Stimulated activated CD4-positive, alpha-beta T cell treated with anti-CD3 and anti-CD28 coated beads, Interleukin-12 subunit alpha, Interleukin-12 subunit beta, amount 100 ng/mL, for 4 hours (primary cell): ENCODE results near the gene PDSS2.
"Not testable (repeated sequence)": the region's sequence is repeated elsewhere in the genome, so short reads cannot be mapped to it uniquely, and the experiment has no call there.

ENCODE experiments used
- DNase-seq: peaks from one replicate; pipeline ENCODE4 v3.0.0-alpha.2; 2020

Gene PDSS2

DNA sequence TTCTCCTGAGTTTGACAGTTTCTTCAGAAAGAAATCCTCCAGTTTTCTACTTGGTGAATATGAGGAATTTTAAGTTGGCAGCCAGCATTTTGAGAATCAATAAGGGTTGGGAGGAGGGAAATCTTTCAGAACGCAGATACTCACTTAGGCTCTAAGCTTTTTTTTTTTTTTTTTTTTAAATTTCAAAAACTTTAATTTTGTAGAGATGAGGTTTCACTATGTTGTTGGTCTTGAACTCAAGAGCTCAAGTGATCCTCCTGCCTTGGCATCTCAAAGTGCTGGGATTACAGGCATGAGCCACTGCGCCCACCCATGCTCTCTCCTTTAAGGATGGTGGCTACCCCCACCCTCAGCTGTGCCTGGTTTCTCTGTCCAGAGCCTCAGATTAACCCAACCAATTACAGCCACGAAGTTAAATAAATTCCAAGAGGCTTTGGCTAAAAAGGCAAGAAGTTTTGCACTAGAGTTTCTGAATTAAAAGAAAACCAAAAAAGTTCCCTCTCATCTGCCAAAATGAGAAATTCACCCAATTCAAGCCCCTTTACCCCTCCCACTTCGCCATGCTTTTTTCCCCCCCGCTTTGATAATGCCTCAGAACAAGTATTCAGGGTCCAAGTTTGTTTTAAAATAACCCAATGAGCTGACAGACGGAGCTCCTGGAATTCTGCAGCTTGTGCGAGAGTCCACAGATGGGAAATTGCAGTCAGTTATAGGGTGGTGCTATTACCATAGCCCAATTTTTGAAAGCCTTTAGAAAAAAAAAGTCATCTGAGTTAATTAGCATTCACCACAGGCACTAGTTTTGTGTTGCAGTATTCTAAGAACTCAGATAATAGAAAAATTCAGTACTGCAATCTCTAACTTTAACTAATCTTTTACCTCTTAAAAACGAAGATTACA lies 249.7 kb downstream of the PDSS2 start:
- DNase-seq = no peak

DNA sequence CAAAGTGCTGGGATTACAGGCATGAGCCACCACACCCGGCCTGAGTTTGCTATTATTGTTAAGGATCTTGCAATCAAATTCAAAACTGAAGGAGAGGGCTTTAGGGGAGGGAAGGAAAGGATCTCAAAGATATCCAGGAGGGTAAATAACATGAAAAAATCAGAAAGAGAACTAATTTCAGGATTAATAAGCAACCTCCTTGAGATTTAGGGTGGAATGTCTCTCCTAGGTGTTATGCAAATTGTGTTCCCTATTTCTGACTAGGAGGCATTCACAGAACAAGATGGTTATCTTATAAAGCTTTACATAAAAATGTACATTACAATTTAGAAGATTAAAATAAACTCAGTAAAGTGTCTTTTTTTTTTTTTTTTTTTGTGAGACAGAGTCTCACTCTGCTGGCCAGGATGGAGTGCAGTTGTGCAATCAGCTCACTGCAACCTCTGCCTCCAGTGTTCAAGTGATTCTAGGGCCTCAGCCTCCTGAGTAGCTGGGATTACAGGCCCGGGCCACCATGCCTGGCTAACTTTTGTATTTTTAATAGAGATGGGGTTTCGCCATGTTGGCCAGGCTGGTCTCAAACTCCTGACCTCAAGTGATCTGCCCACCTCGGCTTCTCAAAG lies 252.0 kb downstream of the PDSS2 start:
- DNase-seq = no peak

DNA sequence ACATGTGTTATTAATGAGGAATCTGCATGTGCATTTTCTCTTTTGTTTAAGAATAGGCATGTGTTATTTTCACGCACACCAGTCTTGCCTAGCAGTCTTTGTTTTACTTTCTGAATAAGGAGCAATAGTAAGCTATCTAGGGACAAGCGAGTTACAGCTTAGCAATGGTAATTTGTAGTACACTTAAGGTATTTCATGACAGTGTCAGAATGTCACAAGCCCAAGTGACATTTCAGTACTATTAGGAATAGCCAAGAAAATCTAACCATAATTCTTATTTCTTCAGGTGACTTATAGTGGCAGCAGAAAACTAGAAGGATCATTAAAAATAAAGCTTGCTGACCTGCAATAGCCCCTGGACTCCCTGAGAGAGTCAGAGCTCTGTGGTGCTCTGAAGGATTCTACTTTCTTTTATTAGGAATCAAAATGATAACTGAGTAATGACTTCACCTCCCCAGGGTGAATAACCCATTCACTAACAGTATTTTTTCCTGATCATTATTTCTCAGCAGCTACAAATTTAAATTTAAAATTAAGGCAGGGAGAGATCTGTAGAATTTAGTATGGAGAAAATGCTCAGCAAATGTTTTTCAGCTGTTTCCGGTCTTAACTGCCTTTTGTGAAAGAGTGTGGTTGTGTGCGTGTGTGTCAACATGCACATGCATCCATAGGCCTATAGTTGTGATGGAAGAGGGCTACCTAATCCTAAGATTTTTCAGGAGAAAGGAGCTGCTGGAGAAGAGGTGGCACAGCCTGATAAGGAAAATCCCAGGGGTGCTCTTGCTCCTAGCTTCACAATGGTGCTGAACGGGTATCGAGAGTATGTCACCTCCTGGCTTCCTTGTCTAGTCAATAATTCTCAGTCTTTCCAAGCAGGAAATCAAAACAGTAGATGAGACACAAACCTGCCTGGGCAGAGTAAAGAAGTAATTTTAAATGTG lies 254.0 kb downstream of the PDSS2 start:
- DNase-seq = no peak

DNA sequence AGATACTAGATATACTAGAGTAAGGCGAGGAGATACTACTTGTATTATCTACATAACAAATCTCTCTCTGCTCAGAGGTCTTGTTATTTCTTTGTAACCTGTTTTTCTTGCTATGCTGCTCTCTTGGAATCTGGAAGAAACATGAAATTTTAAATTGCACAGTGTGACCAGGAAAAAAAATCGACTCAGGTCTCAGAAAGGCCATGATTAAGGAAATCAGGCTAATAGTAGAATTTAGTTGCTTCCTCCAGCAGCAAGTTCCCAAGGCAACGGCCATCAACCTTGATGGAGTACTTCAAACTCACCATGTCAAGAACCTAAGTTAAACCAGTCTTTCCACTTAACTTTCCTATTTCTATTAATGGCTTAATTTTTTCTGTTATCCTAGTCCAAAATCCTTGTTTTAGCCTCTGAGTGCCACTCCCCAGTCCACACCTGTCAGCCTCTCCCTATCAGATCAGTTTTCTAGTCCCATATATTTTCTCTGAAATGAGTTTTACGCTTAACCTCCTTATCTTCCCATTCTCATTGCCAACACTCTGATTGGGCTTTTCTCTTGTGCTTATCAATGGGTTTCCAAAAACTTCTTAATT lies 256.4 kb downstream of the PDSS2 start:
- no peak for DNase-seq

DNA sequence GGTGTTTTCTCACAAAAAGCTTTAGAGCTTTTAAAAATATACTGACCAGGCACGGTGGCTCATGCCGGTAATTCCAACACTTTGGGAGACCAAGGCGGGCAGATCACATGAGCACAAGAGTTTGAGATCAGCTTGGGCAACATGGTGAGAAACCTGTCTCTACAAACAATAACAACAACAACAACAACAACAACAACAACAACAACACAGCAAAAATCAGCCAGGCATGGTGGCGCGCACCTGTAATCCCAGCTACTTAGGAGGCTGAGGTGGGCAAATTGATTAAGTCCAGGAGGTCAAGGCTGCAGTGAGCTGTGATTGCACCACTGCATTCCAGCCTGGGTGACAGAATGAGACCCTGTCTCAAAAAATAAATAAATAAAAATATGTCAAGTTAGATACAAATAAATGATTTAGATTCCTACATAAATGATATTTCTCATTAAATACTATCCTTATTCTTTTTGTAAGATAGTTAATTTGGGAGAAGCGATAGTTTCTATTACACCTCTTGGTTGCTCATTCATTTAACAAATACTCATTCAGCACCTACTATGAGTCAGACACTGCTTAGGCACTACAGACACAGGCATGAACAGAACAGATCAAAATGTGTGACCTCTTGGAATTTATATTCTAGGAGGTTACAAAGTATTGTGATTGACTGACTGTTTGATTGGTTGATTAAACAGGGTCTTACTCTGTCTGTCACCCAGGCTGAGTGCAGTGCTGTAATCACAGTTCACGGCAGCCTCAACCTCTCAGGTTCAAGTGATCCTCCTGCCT lies 260.5 kb downstream of the PDSS2 start:
- no peak for DNase-seq

DNA sequence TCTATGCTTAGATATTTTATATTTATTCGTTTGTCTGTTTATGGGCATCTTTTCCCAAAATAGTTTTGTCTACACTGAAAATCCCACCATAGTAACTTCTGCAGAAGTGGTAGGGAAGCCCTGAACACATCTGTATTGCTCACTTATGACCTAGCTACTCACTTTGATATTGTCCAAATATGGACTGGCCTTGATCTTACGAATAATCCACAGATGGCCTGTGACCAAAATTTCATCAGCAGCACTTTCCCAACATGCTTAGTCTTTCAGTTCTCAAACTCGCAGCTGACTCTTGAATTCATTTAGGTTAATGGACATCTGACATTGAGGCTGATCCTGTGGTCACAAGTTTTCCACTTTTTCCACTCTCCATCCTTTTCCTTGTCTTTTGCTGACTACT lies 263.2 kb downstream of the PDSS2 start:
- no peak for DNase-seq

DNA sequence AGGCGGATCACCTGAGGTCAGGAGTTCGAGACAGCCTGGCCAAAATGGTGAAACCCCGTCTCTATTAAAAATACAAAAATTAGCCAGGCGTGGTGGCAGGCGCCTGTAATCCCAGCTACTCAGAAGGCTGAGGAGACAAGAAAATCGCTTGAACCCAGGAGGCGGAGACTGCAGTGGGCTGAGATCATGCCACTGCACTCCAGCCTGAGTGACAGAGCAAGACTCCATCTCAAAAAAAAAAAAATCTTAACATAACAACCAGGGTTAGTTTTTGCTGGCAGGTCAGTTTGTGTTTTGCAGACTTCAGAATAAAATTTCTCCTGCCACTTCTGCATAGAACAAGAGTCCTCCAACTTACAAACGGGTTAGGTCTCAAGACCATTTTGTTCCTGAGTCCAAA lies 264.6 kb downstream of the PDSS2 start:
- not testable (repeated sequence) for DNase-seq

DNA sequence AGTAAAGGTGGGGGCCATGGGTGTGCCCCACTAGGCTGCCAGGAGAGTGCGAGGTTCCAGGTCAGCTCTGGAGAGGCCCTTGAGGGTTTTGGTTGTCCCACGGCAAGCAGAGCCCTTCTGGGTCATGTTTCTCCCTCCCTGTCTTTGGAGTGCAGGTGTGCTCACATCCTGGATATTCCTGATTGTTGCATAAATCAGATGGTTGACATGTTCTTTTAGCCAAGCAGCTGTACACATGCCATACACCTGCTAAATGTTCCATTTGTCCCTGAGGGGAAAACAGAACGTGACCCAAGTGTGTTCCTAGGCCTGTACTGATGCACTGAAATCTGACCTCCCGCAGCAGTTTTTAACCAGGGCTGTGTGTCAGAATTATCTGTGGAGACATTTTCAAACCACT lies 266.5 kb downstream of the PDSS2 start:
- no peak for DNase-seq

DNA sequence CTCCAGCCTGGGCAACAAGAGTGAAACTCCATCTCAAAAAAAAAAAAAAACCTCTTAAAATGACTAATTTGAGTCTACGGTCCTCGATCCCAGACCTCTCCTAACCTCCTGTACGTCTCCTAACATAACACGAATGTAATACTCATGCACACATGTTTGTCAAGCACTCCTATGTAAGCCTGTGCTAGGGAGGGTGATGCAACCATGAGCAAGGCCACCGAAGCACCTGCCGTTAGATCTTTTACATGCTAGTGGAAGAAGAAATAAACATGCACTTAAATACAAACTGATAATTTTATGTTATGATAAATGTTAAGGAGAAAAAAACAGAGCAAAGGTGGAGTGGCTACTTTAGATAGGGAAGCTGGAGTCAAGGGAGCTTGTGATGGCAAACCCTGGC lies 271.7 kb downstream of the PDSS2 start:
- DNase-seq = no peak

DNA sequence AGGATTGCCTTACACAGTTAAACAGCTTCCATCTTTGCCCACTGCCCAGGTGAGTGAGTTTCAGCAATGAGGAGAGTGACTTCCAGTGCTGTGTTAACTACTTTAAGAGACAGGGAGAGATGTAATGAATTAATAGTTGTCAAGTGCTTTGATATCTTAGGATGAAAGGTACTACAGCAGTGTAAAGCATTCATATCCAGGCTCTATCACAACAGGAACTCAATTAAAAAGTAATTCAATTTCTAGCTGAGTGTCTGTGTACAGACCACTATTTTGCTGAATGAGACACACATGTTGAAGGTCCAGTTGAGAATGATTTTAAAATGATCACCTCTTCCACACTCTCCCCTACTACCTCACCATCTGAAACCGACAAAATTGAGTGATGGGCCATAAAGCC lies 273.3 kb downstream of the PDSS2 start:
- no peak for DNase-seq

DNA sequence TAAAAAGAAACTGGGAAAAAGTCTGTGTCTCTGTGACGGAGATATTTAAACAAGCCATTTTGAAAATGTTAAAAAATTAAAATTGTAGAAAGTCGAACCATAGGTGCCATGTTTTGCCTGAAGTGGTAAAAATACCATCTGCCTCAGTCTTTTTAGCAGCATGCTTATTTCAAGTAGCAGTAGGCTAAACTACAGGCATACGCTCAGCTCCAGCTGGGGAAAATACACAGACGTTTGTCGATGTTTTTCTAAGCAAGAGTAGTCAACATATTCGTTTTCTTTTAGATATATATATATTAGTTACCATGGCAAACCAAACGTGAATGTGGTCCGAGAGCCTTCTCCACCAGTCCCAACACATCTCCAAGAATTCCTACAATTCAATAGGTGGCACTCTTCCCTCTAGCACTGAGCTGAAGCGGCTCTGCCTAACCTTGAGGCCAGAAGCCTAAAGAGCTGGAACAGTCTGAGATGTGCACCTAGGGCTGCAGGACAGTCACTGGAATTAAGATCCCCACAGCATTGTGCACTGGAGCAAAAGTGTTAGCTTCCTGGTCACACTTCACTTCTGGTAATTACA lies 273.9 kb downstream of the PDSS2 start:
- no peak for DNase-seq

DNA sequence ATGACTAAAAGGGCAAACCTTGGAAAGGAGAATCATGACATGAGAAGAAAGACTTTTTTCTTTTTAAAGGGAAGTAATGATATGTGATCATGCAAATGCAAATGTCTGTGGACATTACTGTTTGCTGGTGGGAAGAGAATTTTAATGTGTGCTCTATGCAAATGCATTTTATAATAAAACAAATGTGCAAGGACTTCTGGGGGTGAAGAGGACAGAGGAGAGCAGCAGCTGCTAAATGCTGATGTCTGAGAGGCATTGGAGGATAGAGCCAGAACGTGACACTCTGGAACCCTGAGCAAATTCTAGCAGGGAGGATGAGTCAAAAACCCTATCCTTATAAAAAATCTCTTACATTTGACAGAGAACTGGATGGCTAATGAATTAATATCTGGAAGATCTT lies 274.9 kb downstream of the PDSS2 start:
- DNase-seq = no peak

DNA sequence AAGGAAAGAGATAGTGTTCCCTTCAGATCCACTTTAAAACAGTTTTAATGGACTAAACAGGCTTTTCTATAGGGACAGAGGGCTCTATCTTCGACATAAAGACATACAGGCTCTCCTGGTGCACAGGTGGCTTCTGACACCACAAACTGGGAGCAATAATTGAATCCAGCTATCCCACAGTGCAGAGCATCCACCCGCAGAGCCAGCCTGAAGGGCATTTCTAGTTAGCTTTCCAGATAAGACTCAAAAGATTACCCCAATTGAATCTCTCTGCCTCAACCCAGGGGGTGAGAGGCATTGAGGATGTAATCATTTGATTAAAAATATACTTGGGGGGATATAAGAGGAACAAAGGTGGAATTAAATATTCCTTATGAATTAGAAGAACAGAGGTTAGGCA lies 279.3 kb downstream of the PDSS2 start:
- no peak for DNase-seq

DNA sequence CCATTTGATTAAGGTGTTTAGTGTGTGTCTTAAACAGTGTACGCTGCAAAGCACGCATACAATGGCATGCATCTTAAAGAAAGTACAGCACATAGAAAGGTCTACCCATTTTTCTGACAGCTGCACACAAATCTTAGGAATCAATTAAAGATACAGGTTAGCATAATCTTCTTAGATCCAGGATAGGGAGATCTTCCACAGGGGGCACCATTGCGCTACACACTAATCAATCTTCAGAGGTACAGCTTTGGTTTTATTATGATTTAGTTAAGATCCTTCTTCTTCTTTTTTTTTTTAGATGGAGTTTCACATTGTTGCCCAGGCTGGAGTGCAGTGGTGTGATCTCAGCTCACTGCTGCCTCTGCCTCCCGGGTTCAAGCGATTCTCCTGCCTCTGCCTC lies 280.4 kb downstream of the PDSS2 start:
- no peak for DNase-seq

DNA sequence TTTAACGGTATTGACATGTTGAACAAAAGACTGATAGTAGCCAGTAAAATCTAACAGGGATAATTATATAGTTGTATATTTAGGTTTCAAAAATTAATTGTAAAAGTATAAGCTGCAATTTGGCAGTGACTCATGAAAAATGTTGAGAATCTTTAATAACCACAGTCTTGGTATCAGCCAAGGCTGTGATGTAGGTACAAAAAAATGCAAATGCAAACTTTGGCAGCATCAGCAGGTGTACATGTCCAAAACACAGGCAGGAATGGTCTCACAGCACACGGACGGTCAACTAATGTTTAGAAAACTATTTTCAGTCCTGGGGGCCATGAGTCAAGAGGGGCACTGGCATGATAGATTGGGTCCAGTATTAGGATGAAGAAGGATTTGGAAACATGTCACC lies 285.6 kb downstream of the PDSS2 start:
- no peak for DNase-seq

DNA sequence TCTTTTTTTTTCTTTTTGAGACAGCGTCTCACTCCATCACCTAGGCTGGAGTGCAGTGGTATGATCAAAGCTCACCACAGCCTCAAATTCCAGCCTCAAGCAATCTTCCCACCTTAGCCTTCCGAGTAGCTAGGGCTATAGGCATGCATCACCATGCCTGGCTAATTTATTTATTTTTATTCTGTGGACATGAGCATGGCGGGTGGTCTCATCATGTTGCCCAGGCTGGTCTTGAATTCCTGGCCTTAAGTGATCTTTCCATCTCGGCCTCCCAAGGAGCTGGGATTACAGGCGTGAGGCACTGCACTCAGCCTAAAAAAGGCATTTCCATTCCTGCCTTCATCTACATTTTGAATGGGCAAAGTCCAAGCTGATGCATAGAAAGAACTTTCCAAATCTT lies 287.9 kb downstream of the PDSS2 start:
- DNase-seq = no peak

DNA sequence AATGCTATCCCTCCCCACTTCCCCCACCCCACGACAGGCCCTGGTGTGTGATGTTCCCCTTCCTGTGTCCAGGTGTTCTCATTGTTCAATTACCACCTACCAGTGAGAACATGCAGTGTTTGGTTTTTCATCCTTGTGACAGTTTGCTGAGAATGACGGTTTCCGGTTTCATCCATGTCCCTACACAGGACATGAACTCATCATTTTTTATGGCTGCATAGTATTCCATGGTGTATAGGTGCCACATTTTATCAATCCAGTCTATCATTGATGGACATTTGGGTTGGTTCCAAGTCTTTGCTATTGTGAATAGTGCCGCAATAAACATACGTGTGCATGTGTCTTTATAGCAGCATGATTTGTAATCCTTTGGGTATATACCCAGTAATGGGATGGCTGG lies 295.1 kb downstream of the PDSS2 start:
- DNase-seq = not testable (repeated sequence)

DNA sequence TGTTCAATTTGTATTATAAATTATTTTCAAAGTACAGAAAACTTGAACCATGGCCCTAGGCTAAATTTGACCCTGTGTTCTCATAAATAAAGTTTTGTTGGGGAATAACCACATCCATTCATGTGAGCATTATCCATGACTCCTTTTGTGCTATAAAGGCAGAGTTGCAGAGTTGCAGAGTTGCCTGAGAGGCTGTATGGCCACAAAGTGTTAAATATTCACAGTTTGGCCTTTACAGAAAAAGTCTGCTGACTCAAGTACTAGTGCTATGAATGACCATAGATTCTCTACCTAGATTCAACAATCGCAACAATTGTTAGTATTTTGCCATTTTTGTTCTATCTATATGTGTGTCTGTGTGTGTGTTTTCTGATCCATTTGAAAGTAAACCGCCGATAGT lies 297.8 kb downstream of the PDSS2 start:
- no peak for DNase-seq

DNA sequence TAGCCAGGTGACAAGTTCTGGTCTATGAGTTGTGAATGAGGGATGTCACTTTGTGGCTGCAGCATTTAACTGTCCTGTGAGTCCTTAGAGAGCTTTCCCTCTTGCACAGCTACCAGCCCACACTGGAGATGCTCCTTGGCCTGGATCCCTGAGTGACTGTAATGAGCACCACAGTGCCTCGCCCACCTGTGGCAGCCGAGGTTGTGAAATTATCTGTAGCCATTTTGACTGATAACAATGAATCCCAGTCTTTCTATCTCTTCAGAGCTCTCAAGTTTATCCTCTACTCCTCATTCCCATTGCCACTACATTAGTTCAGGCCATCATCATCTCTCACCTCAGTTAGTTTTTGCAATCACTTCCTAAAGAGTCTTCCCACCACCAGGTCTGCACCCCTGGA lies 302.7 kb downstream of the PDSS2 start:
- DNase-seq = no peak

DNA sequence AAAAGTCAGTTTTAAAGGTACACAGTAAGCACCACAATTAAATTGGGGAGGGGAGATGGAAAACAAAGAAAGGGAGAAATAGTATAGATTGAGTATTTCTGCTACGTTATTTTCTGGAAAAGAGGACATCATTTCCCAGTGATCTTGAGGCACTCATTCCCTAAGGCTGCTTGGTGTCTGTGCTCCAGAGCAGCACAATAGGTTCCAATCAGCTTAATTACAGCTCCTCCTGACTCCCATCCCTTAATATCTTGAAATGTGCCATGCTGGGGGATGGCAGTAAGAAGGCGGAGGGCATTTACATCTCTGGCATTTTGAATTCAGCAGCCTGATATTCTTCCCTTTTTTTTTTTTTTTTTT lies 304.6 kb downstream of the PDSS2 start:
- DNase-seq = no peak

DNA sequence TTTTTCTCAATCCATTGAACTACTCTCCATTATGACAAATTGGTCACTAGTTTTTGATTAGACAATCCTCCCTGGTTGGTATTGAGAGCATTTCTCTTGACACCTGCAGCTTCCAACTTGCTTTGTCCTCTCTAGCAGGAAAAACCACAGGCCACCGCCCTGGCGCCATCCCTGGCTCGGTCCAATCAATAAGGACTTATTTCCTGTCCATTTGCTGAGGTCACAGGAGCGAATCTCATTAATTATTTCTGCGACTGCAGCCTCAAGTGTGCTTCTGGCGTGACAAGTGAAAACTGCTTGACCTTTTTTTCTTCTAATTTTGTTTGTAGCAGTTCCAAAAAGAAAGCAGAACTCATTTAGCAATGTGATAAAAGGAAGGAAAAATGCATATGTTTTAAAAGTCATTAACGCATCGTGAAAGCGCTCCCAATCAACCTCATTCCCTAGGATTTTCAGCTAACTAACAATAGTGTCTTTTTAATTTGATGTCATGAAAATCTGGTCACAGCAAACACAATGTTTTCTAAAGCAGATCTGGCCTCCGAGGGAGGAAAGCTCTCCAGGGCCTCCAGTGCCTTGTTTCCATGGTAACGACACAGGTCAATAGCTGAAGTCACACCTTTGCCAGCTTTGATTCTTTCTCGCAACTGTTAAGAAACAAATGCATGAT lies 305.1 kb downstream of the PDSS2 start:
- no peak for DNase-seq
